Measurements from ENCODE around the gene PLCB1.

DNA sequence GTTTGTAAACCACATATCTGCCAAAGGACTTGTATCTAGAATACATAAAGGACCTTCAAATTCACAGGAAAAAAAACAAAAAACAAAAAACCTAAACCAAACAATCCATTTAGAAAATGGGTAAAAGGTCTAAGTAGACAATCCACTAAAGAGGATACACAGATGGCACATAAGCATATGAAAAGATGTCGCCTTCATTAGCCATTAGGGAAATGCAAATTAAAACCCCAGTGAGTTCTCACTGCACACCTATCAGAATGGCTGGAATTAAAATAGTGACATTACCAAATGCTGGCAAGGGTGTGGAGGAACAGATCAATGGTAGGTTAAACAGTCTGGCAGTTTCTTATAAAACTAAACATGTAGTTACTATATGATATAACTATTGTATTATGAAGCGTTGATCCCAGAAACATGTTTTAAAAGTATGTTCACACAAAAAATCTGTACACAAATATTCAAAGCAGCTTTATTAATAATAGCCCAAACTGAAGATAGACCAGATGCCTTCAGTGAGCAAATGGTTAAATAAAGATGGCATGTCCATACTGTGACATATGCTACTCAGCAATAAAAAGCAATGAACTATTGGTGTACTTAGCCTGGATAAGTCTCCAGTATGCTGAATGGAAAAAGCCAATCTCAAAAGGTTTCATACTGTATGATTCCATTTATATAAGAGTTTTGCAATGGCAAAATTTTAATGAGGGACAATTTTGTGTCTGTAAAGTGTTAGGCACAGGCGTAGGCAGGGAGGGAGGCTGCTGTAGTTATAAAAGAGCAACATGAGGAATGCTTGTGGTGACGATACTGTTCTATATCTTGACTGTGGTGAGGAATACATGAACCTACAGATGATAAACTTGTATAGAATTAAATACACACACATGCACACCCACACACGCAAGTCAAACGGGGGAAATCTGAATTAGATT, 43.9 kb downstream of the PLCB1 start:
- TF ChIP-seq, protein P1, sequence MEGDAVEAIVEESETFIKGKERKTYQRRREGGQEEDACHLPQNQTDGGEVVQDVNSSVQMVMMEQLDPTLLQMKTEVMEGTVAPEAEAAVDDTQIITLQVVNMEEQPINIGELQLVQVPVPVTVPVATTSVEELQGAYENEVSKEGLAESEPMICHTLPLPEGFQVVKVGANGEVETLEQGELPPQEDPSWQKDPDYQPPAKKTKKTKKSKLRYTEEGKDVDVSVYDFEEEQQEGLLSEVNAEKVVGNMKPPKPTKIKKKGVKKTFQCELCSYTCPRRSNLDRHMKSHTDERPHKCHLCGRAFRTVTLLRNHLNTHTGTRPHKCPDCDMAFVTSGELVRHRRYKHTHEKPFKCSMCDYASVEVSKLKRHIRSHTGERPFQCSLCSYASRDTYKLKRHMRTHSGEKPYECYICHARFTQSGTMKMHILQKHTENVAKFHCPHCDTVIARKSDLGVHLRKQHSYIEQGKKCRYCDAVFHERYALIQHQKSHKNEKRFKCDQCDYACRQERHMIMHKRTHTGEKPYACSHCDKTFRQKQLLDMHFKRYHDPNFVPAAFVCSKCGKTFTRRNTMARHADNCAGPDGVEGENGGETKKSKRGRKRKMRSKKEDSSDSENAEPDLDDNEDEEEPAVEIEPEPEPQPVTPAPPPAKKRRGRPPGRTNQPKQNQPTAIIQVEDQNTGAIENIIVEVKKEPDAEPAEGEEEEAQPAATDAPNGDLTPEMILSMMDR (conservative IDR thresholded peaks at IDR 0.05; ENCODE audit: low read depth, low read length) = no peak
- TF ChIP-seq EZH2 (IDR thresholded peaks at IDR 0.05; ENCODE audit: borderline replicate concordance, low read depth, low read length, poor library complexity, severe bottlenecking) = no peak
